Right atrium auricular region (tissue), 2 donors: Measurements from ENCODE around the gene FRY. TPM values are rescaled to one million over a fixed set of nuclear protein-coding genes. Genes with fewer than 3 reads are reported as not detected.

Experiments used
- DNase-seq: peaks from one replicate; pipeline ENCODE4 v3.0.0-alpha.2; 2019; ENCODE audit warnings: low spot score
- H3K27ac ChIP-seq, 2 donors: fragments of 200-600 bp; sonication (generic); 1 replicate in 1 of 2; 2 replicates in 1 of 2; pipeline ENCODE4 v1.5.1; 2016 to 2019
- H3K27me3 ChIP-seq, 2 donors: fragments of 200-600 bp; sonication (generic); one replicate each; pipeline versions ENCODE4 v1.5.1 to v1.6.0; 2017 to 2019
- H3K36me3 ChIP-seq: fragments of 200-600 bp; sonication (generic); one replicate; pipeline ENCODE4 v1.5.1; 2016
- H3K4me1 ChIP-seq, 2 donors: fragments of 200-600 bp; sonication (generic); one replicate each; pipeline versions ENCODE4 v1.5.1 to v1.6.0; 2017 to 2019
- H3K4me3 ChIP-seq, 2 donors: fragments of 200-600 bp; sonication (generic); 1 replicate in 1 of 2; 2 replicates in 1 of 2; pipeline ENCODE4 v1.5.1; 2017 to 2019; ENCODE audit warnings: mild to moderate bottlenecking in 1 of 2, moderate library complexity in 1 of 2
- H3K9me3 ChIP-seq, 2 donors: fragments of 200-600 bp; sonication (generic); one replicate each; pipeline ENCODE4 v1.5.1; 2019
- total RNA-seq, 2 donors: library from RNA; depleted of rRNA; stranded (reverse); fragments of >200 nt; gene quantifications; one replicate each; pipeline ENCODE4 v1.1.0, GENCODE V29; 2016
- TF ChIP-seq, protein P1 (sequence below), 2 donors: fragments of 200-600 bp; sonication (generic); IDR thresholded peaks; one replicate each; pipeline ENCODE4 v1.5.1; 2019; ENCODE audit warnings: antibody characterized with exemption in 2 of 2

The FRY gene
- total RNA-seq, 2 donors from 2014 or later = 94.8 to 183 TPM

DNA sequence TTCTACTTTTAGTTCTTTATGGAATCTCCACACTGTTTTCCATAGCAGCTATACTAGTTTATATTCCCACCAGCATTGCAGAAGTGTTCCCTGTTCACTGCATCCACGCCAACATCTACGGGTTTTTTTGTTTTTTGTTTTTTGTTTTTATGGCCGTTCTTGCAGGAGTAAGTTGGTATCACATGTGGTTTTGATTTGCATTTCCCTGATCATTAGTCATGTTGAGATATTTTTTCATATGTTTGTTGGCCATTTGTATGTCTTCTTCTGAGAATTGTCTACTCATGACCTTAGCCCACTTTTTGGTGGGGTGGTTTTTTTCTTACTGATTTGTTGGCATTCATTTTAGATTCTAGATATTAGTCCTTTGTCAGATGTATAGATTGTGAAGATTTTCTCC, 89.7 kb downstream of the FRY start:
- peaks cover 0 to 30% of the 10 kb centered on the region in 2 donors for H3K4me1 ChIP-seq
- H3K36me3 ChIP-seq = no peaks in the 10 kb centered on the region
- H3K9me3 ChIP-seq = no peaks in the 10 kb centered on the region
- H3K4me3 ChIP-seq = no peak overlapping the region
- no peaks in the 10 kb centered on the region for H3K27me3 ChIP-seq
- no peak overlapping the region for H3K27ac ChIP-seq
- DNase-seq = no peak
- TF ChIP-seq, protein P1, sequence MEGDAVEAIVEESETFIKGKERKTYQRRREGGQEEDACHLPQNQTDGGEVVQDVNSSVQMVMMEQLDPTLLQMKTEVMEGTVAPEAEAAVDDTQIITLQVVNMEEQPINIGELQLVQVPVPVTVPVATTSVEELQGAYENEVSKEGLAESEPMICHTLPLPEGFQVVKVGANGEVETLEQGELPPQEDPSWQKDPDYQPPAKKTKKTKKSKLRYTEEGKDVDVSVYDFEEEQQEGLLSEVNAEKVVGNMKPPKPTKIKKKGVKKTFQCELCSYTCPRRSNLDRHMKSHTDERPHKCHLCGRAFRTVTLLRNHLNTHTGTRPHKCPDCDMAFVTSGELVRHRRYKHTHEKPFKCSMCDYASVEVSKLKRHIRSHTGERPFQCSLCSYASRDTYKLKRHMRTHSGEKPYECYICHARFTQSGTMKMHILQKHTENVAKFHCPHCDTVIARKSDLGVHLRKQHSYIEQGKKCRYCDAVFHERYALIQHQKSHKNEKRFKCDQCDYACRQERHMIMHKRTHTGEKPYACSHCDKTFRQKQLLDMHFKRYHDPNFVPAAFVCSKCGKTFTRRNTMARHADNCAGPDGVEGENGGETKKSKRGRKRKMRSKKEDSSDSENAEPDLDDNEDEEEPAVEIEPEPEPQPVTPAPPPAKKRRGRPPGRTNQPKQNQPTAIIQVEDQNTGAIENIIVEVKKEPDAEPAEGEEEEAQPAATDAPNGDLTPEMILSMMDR (IDR thresholded peaks at IDR 0.05) = no peak

DNA sequence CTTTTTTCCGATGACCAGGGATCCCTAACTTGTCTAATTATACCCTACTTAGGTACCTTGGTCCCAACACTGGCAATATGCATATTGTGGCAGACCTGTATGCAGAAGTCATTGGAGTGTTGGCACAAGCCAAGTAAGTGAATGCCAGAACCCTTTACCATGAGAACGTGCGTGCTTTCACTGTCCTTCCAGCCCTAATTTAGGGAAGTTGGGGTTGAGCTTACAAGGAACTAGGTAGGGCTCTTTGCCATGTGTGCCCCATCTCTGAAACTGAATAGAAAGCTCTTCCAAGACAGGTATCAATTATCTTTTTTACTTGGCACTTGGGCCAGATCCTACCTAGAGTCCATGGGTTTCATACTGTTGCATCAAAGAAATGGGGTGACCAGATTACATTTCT, 93.2 kb downstream of the FRY start:
- H3K27me3 ChIP-seq = no peaks in the 10 kb centered on the region
- H3K4me3 ChIP-seq = no peak overlapping the region
- H3K27ac ChIP-seq = peak overlapping the region; percentile 68 to 87
- no peak for DNase-seq
- TF ChIP-seq, protein P1 (IDR thresholded peaks at IDR 0.05) = no peak
- H3K9me3 ChIP-seq = no peaks in the 10 kb centered on the region
- peaks cover 0 to 21% of the 10 kb centered on the region in 2 donors for H3K4me1 ChIP-seq
- no peaks in the 10 kb centered on the region for H3K36me3 ChIP-seq

DNA sequence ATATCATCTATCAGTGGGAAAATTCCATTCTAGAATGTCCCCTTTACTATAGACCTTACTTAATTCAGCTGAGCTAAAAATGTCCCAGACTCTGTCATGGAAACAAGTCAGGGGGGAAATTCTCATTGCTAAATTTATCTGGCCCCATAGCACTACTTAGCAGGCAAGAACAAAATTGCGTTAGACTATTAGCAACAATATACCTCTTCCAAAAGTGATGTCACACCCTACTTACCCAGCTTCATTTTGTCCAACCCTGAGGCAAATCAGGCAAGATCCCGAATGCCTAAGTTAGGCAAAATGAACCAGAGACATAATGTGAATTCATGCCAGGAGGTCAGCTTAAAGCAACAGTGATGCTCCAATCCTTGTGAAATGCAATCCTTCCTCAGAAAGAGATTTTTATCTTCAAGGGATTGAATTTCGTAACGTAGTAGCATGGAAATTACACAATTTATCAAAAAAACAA, 93.7 kb downstream of the FRY start:
- Histone ChIP-seq H3K27me3 (no peaks in the 10 kb centered on the region), H3K9me3 (no peaks in the 10 kb centered on the region), H3K4me3 (no peak overlapping the region), H3K36me3 (no peaks in the 10 kb centered on the region), H3K27ac (peak overlapping the region; percentile 68 to 87), H3K4me1 (peaks cover 0 to 21% of the 10 kb centered on the region in 2 donors)
- TF ChIP-seq, protein P1 (IDR thresholded peaks at IDR 0.05) = no peak
- no peak for DNase-seq

DNA sequence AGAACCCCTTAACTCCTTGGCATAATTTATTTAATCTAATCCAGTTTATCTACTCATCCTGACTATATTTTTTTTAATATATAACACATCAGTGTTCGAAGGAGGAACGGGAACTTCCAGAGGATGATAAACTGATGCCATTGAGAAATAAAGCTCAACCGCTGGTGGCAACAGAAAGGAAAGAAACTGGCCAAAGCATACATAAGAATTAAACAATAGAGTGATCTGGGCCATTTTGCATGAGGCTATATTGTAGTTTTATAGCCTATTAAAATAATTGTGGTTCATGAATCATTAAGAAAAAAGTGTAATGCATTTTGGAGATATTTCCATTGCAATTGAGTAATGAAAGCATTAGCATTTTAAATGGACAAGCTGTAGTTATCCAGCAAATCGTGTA, 94.2 kb downstream of the FRY start:
- Histone ChIP-seq H3K4me3 (no peak overlapping the region), H3K27ac (peak overlapping the region; percentile 68 to 87), H3K27me3 (no peaks in the 10 kb centered on the region), H3K36me3 (no peaks in the 10 kb centered on the region), H3K4me1 (peaks cover 0 to 21% of the 10 kb centered on the region in 2 donors), H3K9me3 (no peaks in the 10 kb centered on the region)
- DNase-seq = no peak
- TF ChIP-seq, protein P1 (IDR thresholded peaks at IDR 0.05) = no peak

DNA sequence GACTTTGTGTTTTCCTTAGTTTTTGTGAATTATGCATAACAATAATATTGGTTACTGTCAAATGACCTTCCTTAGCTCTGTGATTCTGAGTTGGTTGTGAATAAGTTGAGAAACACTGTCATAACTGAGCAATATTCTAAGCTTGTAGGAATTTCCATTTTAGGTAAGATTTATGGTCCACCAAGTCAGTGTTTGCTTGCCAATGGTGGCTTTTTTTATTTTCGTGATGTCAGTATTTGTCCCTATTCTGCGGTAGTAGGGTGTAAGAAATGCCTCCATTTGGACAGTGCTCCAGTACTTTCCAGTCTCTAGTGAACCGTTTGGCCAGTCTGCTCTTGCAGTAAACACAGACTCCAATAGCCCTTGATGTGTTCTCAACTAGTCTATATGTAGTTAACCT, 94.7 kb downstream of the FRY start:
- TF ChIP-seq, protein P1 (IDR thresholded peaks at IDR 0.05) = no peak

DNA sequence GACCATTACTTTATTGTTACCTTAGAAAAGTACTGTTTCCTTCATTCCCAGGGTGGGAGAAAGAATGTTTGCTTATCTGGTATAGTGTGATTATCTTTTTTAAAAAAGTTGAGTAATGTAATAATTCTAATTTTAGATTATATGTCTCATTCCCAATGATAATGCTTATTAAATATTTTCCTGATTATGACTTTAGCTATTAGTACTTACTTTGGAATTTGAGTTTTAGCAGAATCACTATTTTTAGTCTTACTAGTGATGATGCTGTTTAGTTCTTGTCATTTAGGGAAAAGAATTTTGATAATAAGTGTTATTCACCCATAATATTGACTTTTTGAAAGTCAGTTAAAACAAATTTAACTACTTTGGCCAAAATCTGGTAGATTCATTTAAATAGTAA, 95.2 kb downstream of the FRY start:
- Histone ChIP-seq H3K27me3 (no peaks in the 10 kb centered on the region), H3K4me1 (peaks cover 0 to 21% of the 10 kb centered on the region in 2 donors), H3K4me3 (no peak overlapping the region), H3K27ac (peak overlapping the region; percentile 68 to 87), H3K9me3 (no peaks in the 10 kb centered on the region), H3K36me3 (no peaks in the 10 kb centered on the region)
- no peak for DNase-seq
- TF ChIP-seq, protein P1 (IDR thresholded peaks at IDR 0.05) = no peak

More for the DNA sequence above, 94.7 kb downstream of the FRY start:
- Histone ChIP-seq H3K36me3 (no peaks in the 10 kb centered on the region), H3K4me1 (peaks cover 0 to 21% of the 10 kb centered on the region in 2 donors), H3K27me3 (no peaks in the 10 kb centered on the region), H3K4me3 (no peak overlapping the region), H3K9me3 (no peaks in the 10 kb centered on the region), H3K27ac (peak overlapping the region; percentile 68 to 87)
- no peak for DNase-seq
